ENCODE results near the gene ZRANB1. TPM values are rescaled to one million over a fixed set of nuclear protein-coding genes. Genes with fewer than 3 reads are reported as not detected.

The ZRANB1 gene
- total RNA-seq, 1 donor = 22.3 TPM

GRCh38 chr10:125003901-125004467 is 62.1 kb downstream of the ZRANB1 start:
- no peak overlapping the region for H3K4me3 ChIP-seq (ENCODE audit: low read depth, low read length)
- no peak for TF ChIP-seq CTCF (IDR thresholded peaks at IDR 0.05; ENCODE audit: insufficient read depth, low read length)
- no peak for DNase-seq (ENCODE audit: low read depth)

GRCh38 chr10:125004571-125005311 is 62.8 kb downstream of the ZRANB1 start:
- DNase-seq (ENCODE audit: low read depth) = no peak
- no peak overlapping the region for H3K4me3 ChIP-seq (ENCODE audit: low read depth, low read length)
- TF ChIP-seq CTCF (IDR thresholded peaks at IDR 0.05; ENCODE audit: insufficient read depth, low read length) = no peak

- TF ChIP-seq CTCF (IDR thresholded peaks at IDR 0.05; ENCODE audit: insufficient read depth, low read length) = no peak
Observed at GRCh38 chr10:125005312-125006187, 63.6 kb downstream of the ZRANB1 start.

GRCh38 chr10:125006188-125006680 is 64.3 kb downstream of the ZRANB1 start:
- H3K4me3 ChIP-seq (ENCODE audit: low read depth, low read length) = no peak overlapping the region
- DNase-seq (ENCODE audit: low read depth) = no peak
- TF ChIP-seq CTCF (IDR thresholded peaks at IDR 0.05; ENCODE audit: insufficient read depth, low read length) = no peak

More at GRCh38 chr10:125005312-125006187, 63.6 kb downstream of the ZRANB1 start:
- DNase-seq (ENCODE audit: low read depth) = no peak
- H3K4me3 ChIP-seq (ENCODE audit: low read depth, low read length) = no peak overlapping the region

- no peak overlapping the region for H3K4me3 ChIP-seq (ENCODE audit: low read depth, low read length)
- DNase-seq (ENCODE audit: low read depth) = no peak
- no peak for TF ChIP-seq CTCF (IDR thresholded peaks at IDR 0.05; ENCODE audit: insufficient read depth, low read length)
Observed at GRCh38 chr10:125006921-125007426, 65.1 kb downstream of the ZRANB1 start.

- no peak overlapping the region for H3K4me3 ChIP-seq (ENCODE audit: low read depth, low read length)
- no peak for TF ChIP-seq CTCF (IDR thresholded peaks at IDR 0.05; ENCODE audit: insufficient read depth, low read length)
- DNase-seq (ENCODE audit: low read depth) = no peak
Observed at GRCh38 chr10:125007436-125007835, 65.5 kb downstream of the ZRANB1 start.

All from fibroblast of the aortic adventitia (primary cell).